NCI-H345 (cell line): ENCODE results near the gene MPZL2.

Experiments
- DNase-seq: peaks from one replicate; lab custom pipeline; 2025; lab: John Stamatoyannopoulos, UW

Gene MPZL2

GRCh38 chr11:118283037-118283636 is 19.0 kb upstream of the MPZL2 start:
- no peak for DNase-seq

DNA sequence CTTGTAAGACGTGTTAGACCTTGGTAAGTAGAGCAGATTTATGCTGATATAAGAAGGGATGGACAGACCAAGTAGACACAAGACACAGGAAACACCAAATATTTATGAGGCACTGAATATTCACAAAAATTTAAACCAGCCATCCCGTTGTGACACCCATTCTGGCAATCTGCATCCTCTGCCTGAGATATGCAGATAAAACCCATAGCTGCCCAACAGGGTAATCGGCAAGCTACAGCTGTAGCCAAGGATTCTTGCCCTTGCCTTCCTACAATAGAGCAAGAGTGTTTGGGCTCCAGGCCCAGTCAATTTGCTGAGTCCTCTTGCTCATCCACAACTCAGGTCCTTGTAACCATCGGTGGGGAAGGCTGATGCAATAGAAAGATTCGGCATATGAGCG is 18.5 kb upstream of the MPZL2 start:
- DNase-seq, result no peak

DNA sequence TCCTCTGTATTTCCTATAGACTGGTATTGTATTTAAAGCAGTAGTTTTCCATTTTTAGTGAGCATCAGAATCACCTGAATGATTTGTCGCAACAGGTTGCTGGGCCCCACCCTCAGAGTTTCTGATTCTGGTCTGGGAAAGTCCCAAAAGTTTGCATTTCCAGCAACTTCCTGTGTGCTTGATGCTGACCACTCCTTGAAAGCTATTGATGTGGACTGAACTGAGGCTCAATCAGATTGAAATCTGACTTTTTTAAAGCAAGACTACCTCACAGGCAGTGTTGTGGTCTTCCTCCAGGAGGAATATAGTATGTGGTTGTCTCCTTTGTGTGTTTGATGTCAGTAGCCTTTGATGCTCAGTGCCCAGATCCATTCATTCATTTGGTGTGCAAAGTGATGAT is 17.2 kb upstream of the MPZL2 start:
- no peak for DNase-seq

DNA sequence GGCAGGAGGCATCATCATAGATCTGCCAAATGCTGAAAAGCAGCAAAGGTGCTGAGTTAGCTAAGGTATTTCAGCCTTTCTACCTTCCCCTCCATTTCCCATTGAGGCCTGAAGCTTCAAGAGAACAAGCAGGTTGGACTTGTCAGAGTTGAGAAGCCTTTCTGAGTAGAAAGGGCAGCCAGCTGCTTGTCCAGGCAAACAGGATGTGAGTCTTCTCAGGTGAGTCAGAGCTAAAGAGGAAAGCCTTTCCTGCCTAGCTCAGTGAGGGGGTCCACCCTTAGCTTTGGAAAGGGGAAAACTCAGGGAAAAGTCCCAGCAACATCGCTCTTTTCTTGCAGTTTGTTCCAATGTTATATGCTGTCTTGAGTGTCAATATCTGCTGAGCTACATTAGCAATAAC is 13.2 kb upstream of the MPZL2 start:
- no peak for DNase-seq

DNA sequence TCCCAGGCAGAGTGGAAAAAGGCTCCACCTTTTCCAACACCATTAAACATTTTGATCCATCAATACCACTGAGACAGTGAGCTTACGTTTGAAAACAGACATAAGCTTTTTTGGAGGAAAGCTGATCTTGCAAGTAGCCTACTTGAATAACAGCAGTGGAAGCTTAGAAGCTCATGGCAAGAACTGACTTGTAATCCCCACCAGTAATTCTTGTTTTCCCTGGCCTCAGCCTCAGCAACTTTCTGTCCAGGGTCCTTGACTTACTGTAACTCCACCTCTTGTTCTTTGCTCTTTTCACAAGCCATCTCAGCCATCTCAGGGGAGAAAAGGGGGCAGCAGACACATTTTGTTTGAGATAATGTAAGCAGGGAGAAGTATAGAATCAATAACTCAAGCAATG is 12.3 kb upstream of the MPZL2 start:
- DNase-seq, result no peak

- no peak for DNase-seq
These were observed 11.1 kb upstream of the MPZL2 start for GRCh38 chr11:118275176-118275575.

- no peak for DNase-seq
These were observed 10.1 kb upstream of the MPZL2 start for GRCh38 chr11:118274186-118274585.

DNA sequence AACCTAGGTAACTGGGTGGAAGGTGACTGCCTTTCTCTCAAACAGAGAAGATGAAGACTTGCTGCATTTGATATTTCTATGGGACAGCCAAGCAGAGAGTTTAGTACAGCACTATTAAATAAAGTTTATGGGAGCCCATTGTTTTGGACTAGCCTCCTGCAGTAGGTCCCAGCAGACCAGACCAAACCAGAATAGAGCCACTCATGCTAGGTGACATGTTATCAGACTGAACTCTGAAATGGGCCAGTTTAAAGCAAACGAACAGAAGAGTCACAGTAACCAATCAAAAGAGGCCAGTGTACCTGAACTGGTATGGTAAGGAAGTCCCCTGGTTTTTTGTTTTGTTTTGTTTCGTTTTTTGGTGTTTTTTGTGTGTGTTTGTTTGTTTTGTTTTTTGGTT is 7.9 kb upstream of the MPZL2 start:
- DNase-seq, result no peak

DNA sequence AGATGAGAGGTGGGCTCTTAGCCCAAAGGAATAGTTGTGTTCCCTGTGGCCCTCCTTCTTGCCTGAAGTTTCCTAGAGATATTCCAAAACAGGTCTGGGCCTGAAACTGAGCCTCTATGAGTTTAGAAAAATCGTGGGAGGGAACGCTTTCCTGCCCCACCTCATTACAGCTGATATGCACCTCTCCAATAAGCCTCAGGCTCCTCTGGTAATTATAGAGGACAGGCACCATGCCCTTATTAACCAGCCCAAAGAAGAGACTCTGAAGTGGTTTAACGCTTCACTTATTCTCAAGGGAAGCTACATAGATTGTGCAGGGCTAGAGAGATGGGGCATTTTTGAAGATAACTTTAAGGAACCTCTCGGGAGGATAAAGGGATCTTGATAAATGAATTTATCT is 3.4 kb upstream of the MPZL2 start:
- DNase-seq, result no peak

- DNase-seq, result no peak
These were observed 1.9 kb upstream of the MPZL2 start for GRCh38 chr11:118265954-118266353.

DNA sequence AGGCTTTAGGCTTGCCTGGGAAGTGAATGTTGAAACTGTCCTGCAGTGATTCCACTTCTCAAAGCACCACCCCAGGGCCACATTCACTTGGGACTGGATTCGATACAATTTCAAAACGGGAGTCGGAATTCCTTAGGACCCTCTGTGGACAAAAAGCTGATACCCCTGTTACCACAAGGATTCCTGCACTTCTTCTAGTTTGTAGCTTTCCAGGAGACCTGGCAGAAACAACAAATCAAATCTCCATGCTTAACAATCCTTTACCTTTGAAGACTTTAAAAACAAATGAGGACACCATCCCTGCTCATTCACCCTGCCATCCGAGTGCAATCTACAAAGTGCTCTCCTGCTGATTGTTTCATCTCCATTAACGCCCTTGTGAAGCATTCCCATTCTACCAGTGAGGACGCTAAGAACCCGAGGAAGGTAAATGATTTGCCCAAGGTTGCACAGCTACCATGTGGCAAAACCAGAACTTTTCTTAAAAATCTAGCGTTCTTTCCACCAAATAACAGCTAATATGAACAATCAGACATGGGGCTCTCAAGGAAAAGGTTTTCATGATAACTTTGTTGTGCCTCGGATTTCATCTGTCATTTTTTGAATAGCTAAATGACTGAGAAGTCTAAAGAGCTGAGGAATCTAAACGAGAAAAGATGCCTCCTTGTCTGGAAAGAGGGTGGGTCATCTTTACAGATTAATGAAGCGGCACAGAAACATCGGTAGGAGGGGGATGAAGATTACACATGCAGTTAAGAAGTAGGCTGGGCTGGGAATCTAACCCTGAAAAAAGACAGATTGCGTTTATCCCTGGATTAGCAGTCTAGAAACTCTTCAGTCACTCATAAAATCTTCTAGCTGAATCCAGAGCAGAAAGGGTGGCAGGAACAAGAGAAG is 720 bp upstream of the MPZL2 start:
- no peak for DNase-seq

DNA sequence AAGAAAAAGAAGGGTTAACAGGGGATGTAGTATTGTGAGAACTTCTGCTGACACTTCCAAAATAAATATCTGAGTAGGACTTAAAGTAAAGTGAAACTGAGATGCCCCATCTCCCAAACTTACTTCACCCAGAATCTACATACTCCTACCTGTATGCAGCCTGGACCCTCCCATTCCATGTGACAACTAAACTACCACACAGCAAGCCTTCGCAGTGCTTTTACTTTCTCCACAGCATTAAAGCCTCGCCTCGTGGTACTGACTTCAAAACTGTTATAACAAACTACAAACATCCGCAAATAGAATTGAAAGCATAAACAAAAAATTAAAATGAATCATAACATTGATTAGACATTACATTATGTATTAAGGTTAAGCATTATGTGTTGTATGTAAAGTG is 985 bp downstream of the MPZL2 start:
- no peak for DNase-seq

GRCh38 chr11:118260353-118260752 is 3.7 kb downstream of the MPZL2 start:
- no peak for DNase-seq

- DNase-seq, result no peak
These were observed 5.0 kb downstream of the MPZL2 start for GRCh38 chr11:118259138-118259537.

GRCh38 chr11:118258410-118258809 is 5.7 kb downstream of the MPZL2 start:
- DNase-seq, result no peak

GRCh38 chr11:118252688-118253087 is 11.4 kb downstream of the MPZL2 start:
- no peak for DNase-seq

DNA sequence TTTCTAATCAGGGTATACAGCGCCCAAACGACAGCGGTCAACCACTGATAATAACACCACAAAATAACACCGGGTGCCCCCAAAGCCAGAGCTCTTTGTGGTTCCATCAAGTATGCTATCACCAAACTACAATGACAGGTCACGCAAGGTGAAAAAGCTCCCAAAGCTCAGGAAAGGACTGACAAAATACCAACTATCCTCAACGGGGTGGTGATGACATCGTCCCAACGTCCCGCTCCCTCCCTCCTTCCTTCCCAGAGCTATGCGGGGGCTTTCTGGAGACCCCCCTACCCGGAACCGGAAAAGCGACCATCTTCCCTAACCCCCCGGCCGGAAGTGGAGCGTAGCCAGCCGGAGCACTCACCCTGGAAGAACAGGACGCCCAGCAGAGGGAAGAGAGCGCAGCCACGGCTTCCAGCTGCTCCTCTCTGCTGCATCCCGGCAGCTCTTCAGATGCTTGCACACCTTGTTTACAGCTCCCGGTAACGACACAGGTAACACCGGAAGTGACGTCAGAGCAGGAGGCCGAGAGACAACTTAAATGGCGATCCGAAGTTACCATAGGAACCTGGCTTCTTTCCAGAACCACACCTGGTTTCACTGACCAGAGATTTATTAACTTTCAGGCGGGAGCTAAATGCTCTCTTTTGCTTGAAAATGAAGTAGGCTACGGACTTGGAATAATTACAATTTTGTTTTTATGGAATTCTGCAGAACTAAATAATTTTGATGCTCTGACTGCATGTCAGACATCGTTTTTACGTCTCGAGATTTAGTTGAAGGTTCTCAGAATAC is 12.0 kb downstream of the MPZL2 start, which contains the start of gene MPZL3:
Gene MPZL3 (minus strand): TSS at position 508 of the 795 bp plus-strand sequence. CDS start 71 bp downstream, at position 437.
- peak; percentile 96 for DNase-seq

GRCh38 chr11:118247041-118247440 is 17.1 kb downstream of the MPZL2 start:
- DNase-seq, result no peak

DNA sequence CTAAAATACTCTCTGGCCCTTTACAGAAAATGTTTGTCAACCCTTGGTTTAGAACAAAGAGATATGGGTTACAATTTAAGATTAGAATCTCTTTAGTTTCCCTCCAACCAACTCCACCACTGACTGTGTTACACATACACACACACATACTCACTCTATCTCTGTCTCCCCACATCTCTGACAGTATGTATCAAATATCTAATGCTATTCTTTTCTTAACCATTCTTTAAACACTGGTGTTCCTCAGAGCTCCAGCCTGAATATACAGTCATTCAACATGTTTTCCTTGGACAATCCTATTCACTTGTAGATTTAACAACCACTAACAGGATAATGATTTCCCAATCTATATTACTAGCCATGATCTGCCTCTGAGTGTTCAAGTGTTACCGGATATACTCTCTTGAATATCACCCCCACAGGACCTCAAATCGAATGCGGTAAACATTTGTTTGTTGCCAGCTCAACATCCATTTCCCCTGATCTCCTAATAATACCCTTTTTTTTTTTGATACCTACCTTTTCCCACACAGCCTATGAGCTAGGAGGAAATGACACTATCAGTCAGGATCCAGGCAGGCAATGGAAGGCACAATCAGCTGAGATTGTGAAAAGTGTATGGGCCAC is 18.0 kb downstream of the MPZL2 start:
- DNase-seq, result no peak

- no peak for DNase-seq
These were observed 19.9 kb downstream of the MPZL2 start for GRCh38 chr11:118243993-118244762.

DNA sequence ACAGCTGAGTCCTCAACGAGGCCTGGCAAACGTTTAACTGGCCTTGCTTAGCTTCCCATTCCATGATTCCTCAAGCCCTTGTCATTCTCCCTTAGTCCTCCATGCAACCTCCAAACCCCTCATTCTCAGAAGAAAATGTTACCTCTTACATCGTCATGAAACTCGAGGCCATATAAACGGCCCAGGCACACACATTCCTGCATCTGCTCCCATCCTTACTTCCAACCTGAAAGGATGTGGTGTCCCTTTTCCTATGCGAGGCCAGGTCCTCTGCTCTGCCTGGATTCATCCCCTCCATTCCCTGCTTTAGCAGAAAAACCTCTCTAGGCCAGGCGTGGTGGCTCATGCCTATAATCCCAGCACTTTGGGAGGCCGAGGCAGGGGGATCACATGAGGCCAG is 20.9 kb downstream of the MPZL2 start:
- DNase-seq, result no peak

DNA sequence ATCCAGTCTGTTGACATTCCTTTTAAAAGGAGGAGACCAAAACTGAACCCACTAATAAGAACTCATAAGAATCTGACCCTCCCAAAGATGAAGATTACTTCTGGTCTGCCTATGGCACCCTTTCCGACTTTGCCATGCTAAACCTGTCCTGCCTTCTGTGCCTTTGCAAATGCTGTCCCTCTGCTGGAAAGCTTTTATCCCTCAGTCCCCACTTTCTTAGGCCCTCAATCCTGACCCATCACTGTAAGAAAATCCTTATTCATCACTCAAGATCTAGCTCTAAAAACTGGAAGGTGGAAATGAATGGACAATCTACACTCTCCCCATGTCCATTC is 22.4 kb downstream of the MPZL2 start:
- no peak for DNase-seq
